Bronchial epithelial cell (primary cell): ENCODE results near the gene ETV6. TPM values are rescaled to one million over a fixed set of nuclear protein-coding genes. Genes with fewer than 3 reads are reported as not detected.
A peak's percentile ranks its signal among the peaks of the same experiment; 100 is the strongest.

Experiments
- DNase-seq: peaks from one replicate; pipeline ENCODE4 v3.0.0-alpha.2; 2010; ENCODE audit warnings: low read depth
- FAIRE-seq: peaks from 2 replicates; lab custom pipeline; 2011; peaks lifted over from hg19 to GRCh38; lab: Jason Lieb, UNC
- H3K27me3 ChIP-seq: 2 replicates; pipeline ENCODE4 v1.5.1; 2011; ENCODE audit warnings: low read length; ENCODE audit not compliant: control insufficient read depth, insufficient read depth
- H3K36me3 ChIP-seq: 2 replicates; pipeline ENCODE4 v1.5.1; 2011; ENCODE audit warnings: low read length; ENCODE audit not compliant: control insufficient read depth, insufficient read depth
- H3K4me3 ChIP-seq: 2 replicates; pipeline ENCODE4 v1.5.1; 2011; ENCODE audit warnings: mild to moderate bottlenecking, low read depth, low read length, control low read depth
- CTCF ChIP-seq: IDR thresholded peaks from 2 replicates; pipeline ENCODE4 v1.5.1; 2011; ENCODE audit warnings: mild to moderate bottlenecking, moderate library complexity, low read length, control low read depth, inconsistent platforms; ENCODE audit not compliant: insufficient read depth, severe bottlenecking
- total RNA-seq: library from RNA; depleted of rRNA; stranded (reverse); fragments of >200 nt; gene quantifications from 2 replicates; pipeline ENCODE4 v1.2.1, GENCODE V29; 2014

Gene ETV6
- total RNA-seq, 1 donor from 2014 or later, result 2.6 TPM

GRCh38 chr12:11666131-11667050 lies 16.9 kb downstream of the ETV6 start:
- FAIRE-seq, result peak; percentile 23
- Histone ChIP-seq H3K27me3 (no peaks in the 10 kb centered on the region), H3K4me3 (no peak overlapping the region), H3K36me3 (no peaks in the 10 kb centered on the region)
- DNase-seq, result no peak
- TF ChIP-seq CTCF, result no peak

GRCh38 chr12:11667171-11667570 lies 17.7 kb downstream of the ETV6 start:
- DNase-seq, result no peak
- H3K36me3 ChIP-seq, result no peaks in the 10 kb centered on the region
- TF ChIP-seq CTCF, result no peak
- H3K4me3 ChIP-seq, result no peak overlapping the region
- FAIRE-seq, result no peak
- H3K27me3 ChIP-seq, result no peaks in the 10 kb centered on the region

DNA sequence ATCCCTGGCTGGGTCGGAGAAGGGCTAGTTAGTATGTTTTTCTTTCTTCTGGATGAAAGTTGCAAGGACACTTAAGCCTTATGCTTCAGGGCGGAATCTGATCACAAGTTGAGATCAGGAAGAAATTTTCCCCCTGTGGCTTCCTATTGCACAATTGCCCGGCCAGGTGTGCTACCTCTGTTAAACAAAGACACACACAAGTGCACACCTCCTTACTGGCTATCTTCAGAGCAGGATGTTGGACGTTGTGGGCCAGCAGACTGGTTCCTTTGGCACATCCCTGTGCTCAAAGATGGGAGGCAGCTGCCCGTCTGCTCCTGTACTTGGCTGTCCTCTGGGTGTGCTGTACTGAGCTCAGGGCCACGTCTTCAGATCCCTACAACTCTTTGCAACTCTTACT lies 19.1 kb downstream of the ETV6 start:
- no peaks in the 10 kb centered on the region for H3K27me3 ChIP-seq
- TF ChIP-seq CTCF, result no peak
- FAIRE-seq, result peak; percentile 76
- H3K36me3 ChIP-seq, result no peaks in the 10 kb centered on the region
- no peak for DNase-seq
- H3K4me3 ChIP-seq, result no peak overlapping the region

GRCh38 chr12:11669348-11669747 lies 19.9 kb downstream of the ETV6 start:
- Histone ChIP-seq H3K36me3 (no peaks in the 10 kb centered on the region), H3K27me3 (no peaks in the 10 kb centered on the region), H3K4me3 (no peak overlapping the region)
- FAIRE-seq (no peak), DNase-seq (no peak)
- TF ChIP-seq CTCF, result no peak

DNA sequence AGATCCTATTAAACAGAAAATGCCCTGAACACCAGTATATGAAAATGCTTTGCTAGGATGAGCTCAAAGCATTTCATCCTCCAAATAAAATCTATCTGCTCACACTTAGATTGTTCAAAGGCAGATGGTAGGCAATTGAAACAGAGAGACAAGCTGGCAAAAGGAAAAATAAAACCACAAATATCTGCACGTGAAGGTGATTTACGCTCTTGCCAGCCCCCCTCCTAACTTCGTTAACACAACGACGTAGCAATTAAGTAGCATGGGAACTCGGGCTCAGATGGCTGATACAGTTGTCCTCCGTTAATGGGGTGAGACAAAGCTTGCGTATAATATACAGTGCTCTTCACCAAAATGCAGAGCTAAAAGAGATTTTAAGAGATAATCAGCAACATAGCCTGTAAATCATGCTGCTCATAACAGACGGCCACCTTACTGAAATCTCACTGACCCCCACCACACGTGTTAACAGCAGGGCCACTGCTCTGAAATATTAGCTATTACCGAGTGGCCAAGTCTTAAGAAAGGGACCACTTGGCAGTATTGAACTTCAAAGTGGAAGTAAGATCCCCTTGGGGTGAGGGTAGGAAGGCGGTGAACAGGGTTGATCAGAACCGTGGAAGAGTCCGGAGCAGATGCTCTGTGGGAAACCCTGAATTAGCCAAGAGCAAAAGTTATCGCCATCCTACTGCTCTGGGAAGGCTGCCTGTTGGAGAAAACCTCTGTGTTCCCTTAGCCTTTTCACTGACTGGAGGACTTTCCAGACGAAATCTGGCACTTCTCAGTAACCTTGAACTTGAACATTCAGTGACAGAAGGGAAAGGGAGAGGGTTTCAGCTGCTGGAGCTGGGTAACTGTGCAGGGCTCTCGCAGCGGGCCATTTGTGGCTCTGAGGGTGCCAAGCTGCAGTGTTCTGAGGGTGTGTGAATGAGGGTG lies 23.1 kb downstream of the ETV6 start:
- no peak for FAIRE-seq
- DNase-seq, result no peak
- Histone ChIP-seq H3K27me3 (no peaks in the 10 kb centered on the region), H3K36me3 (no peaks in the 10 kb centered on the region), H3K4me3 (no peak overlapping the region)
- TF ChIP-seq CTCF, result no peak
